ENCODE results near the gene HNF4A. TPM values are rescaled to one million over a fixed set of nuclear protein-coding genes. Genes with fewer than 3 reads are reported as not detected.

HNF4A gene
- total RNA-seq, 1 donor from 2014 or later = 0.18 TPM

- intact Hi-C loops (cut with DNase I) = no loop called here
- DNase-seq = no peak
- no peaks in the 10 kb centered on the region for H3K27me3 ChIP-seq (ENCODE audit: low read depth)
- ATAC-seq = no peak
- TF ChIP-seq CTCF (IDR thresholded peaks at IDR 0.05) = no peak
- no peak overlapping the region for H3K4me3 ChIP-seq
- no peaks in the 10 kb centered on the region for H3K4me1 ChIP-seq
- H3K36me3 ChIP-seq = no peaks in the 10 kb centered on the region
- H3K9me3 ChIP-seq = no peaks in the 10 kb centered on the region
- no peak overlapping the region for H3K27ac ChIP-seq
Observed at GRCh38 chr20:44395461-44396340, 40.2 kb downstream of the HNF4A start.

GRCh38 chr20:44396369-44397130, 41.1 kb downstream of the HNF4A start:
- no peak overlapping the region for H3K4me3 ChIP-seq
- DNase-seq (no peak), ATAC-seq (no peak)
- no peak overlapping the region for H3K27ac ChIP-seq
- H3K27me3 ChIP-seq (ENCODE audit: low read depth) = no peaks in the 10 kb centered on the region
- no peaks in the 10 kb centered on the region for H3K4me1 ChIP-seq
- intact Hi-C loops (cut with DNase I) = no loop called here
- H3K36me3 ChIP-seq = no peaks in the 10 kb centered on the region
- no peaks in the 10 kb centered on the region for H3K9me3 ChIP-seq
- TF ChIP-seq CTCF (IDR thresholded peaks at IDR 0.05) = no peak

GRCh38 chr20:44398335-44398734, 42.8 kb downstream of the HNF4A start:
- no peaks in the 10 kb centered on the region for H3K9me3 ChIP-seq
- no peaks in the 10 kb centered on the region for H3K36me3 ChIP-seq
- ATAC-seq = no peak
- intact Hi-C loops (cut with DNase I) = no loop called here
- DNase-seq = no peak
- no peak overlapping the region for H3K27ac ChIP-seq
- H3K27me3 ChIP-seq (ENCODE audit: low read depth) = no peaks in the 10 kb centered on the region
- TF ChIP-seq CTCF (IDR thresholded peaks at IDR 0.05) = no peak
- H3K4me3 ChIP-seq = no peak overlapping the region
- H3K4me1 ChIP-seq = no peaks in the 10 kb centered on the region

GRCh38 chr20:44399446-44399845, 43.9 kb downstream of the HNF4A start:
- no peaks in the 10 kb centered on the region for H3K9me3 ChIP-seq
- no peak for DNase-seq
- intact Hi-C loops (cut with DNase I) = no loop called here
- no peak overlapping the region for H3K4me3 ChIP-seq
- H3K36me3 ChIP-seq = no peaks in the 10 kb centered on the region
- no peak overlapping the region for H3K27ac ChIP-seq
- H3K27me3 ChIP-seq (ENCODE audit: low read depth) = no peaks in the 10 kb centered on the region
- ATAC-seq = no peak
- no peaks in the 10 kb centered on the region for H3K4me1 ChIP-seq
- TF ChIP-seq CTCF (IDR thresholded peaks at IDR 0.05) = no peak

- intact Hi-C loops (cut with DNase I) = no loop called here
- TF ChIP-seq CTCF (IDR thresholded peaks at IDR 0.05) = no peak
- no peak for DNase-seq
Observed at GRCh38 chr20:44400671-44400969, 45.1 kb downstream of the HNF4A start.

More at GRCh38 chr20:44400671-44400969, 45.1 kb downstream of the HNF4A start:
- Histone ChIP-seq H3K9me3 (no peaks in the 10 kb centered on the region), H3K36me3 (no peaks in the 10 kb centered on the region), H3K4me1 (no peaks in the 10 kb centered on the region), H3K27ac (no peak overlapping the region), H3K4me3 (no peak overlapping the region), H3K27me3 (ENCODE audit: low read depth) (no peaks in the 10 kb centered on the region)
- ATAC-seq = no peak
